Nephron progenitor cell (in vitro differentiated cells): Measurements from ENCODE around the gene PROCR.
"Not testable (repeated sequence)": the region's sequence is repeated elsewhere in the genome, so short reads cannot be mapped to it uniquely, and the experiment has no call there.

Experiments used
- DNase-seq: peaks from one replicate; pipeline ENCODE4 v3.0.0; 2021
- H3K27ac Mint-ChIP-seq: 2 replicates; pipeline ENCODE4 v1.8.0; 2021; ENCODE audit warnings: mild to moderate bottlenecking, moderate library complexity, mixed read lengths
- H3K27me3 Mint-ChIP-seq: 2 replicates; pipeline ENCODE4 v1.8.0; 2021; ENCODE audit warnings: mild to moderate bottlenecking, low read depth, mixed read lengths; ENCODE audit not compliant: poor library complexity
- H3K36me3 Mint-ChIP-seq: 2 replicates; pipeline ENCODE4 v1.8.0; 2021; ENCODE audit warnings: low read depth, mixed read lengths
- H3K4me1 Mint-ChIP-seq: 2 replicates; pipeline ENCODE4 v1.8.0; 2021; ENCODE audit warnings: mixed read lengths
- H3K4me3 Mint-ChIP-seq: 2 replicates; pipeline ENCODE4 v1.8.0; 2021; ENCODE audit warnings: mild to moderate bottlenecking, moderate library complexity, mixed read lengths
- H3K9me3 Mint-ChIP-seq: 2 replicates; pipeline ENCODE4 v1.8.0; 2021; ENCODE audit warnings: mild to moderate bottlenecking, moderate library complexity, mixed read lengths
- TF ChIP-seq, protein P1 (sequence below): fragments of 200-600 bp; sonication (generic); IDR thresholded peaks from 2 replicates; pipeline ENCODE4 v1.5.0; 2021; ENCODE audit warnings: antibody characterized with exemption

The PROCR gene

DNA sequence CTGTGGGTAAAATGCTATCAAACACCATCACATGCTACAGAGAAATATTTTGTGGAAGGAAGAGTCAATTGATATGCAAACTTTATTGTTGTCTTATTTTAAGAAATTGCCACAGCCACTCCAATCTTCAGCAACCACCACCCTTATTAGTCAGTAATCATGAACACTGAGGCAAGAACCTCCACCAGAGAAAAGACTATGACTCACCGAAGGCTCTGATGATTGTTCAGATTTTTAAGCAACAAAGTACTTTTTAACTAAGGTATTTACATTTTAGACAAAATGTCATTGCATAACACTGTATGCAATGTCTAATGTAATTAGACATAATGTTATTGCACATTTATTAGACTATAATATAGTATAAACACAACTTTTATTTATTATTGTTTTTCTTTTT, 28.4 kb downstream of the PROCR start:
- no peak overlapping the region for H3K4me3 Mint-ChIP-seq
- H3K27ac Mint-ChIP-seq = no peak overlapping the region
- H3K9me3 Mint-ChIP-seq = peaks cover 66% of the 10 kb centered on the region
- H3K36me3 Mint-ChIP-seq = peaks cover 5% of the 10 kb centered on the region
- no peaks in the 10 kb centered on the region for H3K4me1 Mint-ChIP-seq
- DNase-seq = no peak
- H3K27me3 Mint-ChIP-seq = peaks cover 20% of the 10 kb centered on the region
- TF ChIP-seq, protein P1, sequence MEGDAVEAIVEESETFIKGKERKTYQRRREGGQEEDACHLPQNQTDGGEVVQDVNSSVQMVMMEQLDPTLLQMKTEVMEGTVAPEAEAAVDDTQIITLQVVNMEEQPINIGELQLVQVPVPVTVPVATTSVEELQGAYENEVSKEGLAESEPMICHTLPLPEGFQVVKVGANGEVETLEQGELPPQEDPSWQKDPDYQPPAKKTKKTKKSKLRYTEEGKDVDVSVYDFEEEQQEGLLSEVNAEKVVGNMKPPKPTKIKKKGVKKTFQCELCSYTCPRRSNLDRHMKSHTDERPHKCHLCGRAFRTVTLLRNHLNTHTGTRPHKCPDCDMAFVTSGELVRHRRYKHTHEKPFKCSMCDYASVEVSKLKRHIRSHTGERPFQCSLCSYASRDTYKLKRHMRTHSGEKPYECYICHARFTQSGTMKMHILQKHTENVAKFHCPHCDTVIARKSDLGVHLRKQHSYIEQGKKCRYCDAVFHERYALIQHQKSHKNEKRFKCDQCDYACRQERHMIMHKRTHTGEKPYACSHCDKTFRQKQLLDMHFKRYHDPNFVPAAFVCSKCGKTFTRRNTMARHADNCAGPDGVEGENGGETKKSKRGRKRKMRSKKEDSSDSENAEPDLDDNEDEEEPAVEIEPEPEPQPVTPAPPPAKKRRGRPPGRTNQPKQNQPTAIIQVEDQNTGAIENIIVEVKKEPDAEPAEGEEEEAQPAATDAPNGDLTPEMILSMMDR = no peak

DNA sequence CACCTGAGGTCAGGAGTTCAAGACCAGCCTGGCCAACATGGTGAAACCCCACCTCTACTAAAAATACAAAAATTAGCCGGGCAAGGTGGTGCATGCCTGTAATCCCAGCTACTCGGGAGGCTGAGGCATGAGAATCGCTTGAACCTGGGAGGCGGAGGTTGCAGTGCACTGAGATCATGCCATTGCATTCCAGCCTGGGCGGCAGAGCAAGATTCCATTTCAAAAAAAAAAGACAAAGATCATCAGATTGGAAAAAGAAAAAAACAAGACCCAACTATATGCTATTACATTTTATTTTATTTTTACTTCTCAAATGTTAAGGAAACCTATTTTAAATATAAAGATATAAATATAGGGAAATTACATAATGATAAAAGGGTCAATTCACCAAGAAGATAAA, 29.6 kb downstream of the PROCR start:
- not testable (repeated sequence) for H3K4me3 Mint-ChIP-seq, H3K27ac Mint-ChIP-seq, H3K4me1 Mint-ChIP-seq, H3K36me3 Mint-ChIP-seq, DNase-seq
- peaks cover 17% of the 10 kb centered on the region for H3K27me3 Mint-ChIP-seq
- H3K9me3 Mint-ChIP-seq = peaks cover 61% of the 10 kb centered on the region

DNA sequence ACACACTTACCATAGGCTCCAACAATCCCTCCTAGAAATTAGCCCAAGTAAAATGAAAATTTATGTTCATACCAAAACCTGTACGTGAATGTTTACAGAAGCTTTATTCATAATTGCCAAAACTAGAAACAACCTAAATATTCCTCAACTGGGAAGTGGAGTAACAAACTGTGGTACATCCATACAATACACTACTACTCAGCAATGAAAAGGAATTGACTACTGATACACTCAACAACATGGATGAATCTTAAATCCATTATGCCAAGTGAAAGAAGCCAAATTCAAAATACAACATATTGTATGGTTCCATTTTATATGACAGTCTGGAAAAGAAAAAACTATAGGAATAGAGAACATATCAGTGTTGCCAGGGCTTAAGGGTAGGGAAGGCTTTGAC, 34.9 kb downstream of the PROCR start:
- Mint-ChIP-seq H3K9me3 (peaks cover 19% of the 10 kb centered on the region), H3K36me3 (no peaks in the 10 kb centered on the region), H3K27me3 (peaks cover 8% of the 10 kb centered on the region), H3K27ac (no peak overlapping the region), H3K4me1 (no peaks in the 10 kb centered on the region), H3K4me3 (no peak overlapping the region)
- DNase-seq = no peak
- TF ChIP-seq, protein P1 = no peak

DNA sequence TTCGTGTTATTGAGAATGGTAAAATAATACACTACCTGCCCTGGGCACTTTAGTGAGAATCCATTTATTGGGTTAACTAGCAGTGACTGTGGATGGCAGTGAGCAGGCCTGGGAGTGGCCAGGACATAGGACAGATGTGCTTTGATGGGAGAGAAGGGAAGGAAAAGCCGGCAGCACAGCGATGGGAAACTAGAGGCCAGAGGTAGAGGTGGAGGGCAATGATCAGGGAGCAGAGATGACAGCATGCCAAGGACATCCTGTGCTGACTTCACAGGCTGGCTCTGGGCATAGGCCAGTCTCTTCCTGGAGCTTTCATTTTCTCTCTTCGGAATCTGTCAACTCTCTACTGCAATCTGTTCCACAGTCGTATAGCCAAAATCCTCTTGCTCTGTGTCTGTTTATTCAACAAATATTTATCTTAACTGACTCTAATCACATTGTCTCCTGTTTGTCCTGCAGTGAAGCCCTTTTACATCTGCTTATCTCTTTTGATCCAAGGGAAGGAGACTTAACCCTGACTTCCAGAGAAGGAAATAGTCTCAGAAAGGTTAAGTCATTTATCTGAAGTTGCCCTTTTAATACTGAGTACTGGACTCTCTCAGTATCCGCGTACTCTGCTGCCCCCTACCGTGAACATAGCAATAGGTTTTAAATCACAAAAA, 36.2 kb downstream of the PROCR start:
- Mint-ChIP-seq H3K27me3 (peaks cover 10% of the 10 kb centered on the region), H3K4me3 (no peak overlapping the region), H3K9me3 (peaks cover 15% of the 10 kb centered on the region), H3K36me3 (no peaks in the 10 kb centered on the region), H3K27ac (no peak overlapping the region), H3K4me1 (no peaks in the 10 kb centered on the region)
- TF ChIP-seq, protein P1 = peak; percentile 73
- peak; percentile 81 for DNase-seq

DNA sequence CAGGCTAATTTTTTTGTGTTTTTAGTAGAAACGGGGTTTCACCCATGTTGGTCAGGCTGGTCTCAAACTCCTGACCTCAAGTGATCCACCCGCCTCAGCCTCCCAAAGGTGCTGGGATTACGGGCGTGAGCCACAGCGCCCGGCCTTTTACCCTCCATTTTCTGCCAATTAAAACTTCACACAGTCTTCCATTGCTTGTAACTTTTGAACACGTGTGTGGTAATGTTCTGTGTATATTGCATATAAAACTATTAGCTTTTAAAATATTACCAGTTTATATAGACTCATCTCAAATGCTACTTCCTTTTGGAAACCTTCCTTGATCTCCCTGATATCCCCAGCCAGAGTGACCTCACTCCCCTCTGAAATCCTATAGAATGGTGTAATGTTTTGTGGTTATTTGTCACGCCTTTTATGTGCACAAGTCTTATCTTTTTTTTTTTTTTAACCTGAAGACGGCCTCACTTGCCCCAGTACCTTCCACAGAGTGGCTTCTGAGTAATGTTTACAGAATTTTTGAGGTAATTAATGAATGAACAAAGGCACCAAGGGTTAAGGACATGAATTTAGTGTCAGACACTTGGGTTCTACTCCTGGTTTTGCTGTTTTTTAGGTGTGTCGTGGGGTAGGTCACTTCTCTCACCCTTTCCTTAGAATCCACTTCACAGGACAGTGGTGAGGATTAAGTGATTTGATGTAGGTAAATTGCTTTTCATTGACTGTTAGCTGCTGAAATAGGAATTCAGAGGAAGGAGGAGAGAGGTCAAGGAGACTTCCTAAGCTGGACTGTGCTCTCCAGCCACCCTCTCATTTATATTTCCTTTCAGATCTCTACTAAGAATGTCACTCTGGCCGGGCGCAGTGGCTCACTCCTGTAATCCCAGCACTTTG, 43.4 kb downstream of the PROCR start:
- Mint-ChIP-seq H3K4me3 (no peak overlapping the region), H3K27ac (no peak overlapping the region), H3K36me3 (no peaks in the 10 kb centered on the region), H3K27me3 (peaks cover 26% of the 10 kb centered on the region), H3K9me3 (no peaks in the 10 kb centered on the region), H3K4me1 (no peaks in the 10 kb centered on the region)
- TF ChIP-seq, protein P1 = no peak
- no peak for DNase-seq

DNA sequence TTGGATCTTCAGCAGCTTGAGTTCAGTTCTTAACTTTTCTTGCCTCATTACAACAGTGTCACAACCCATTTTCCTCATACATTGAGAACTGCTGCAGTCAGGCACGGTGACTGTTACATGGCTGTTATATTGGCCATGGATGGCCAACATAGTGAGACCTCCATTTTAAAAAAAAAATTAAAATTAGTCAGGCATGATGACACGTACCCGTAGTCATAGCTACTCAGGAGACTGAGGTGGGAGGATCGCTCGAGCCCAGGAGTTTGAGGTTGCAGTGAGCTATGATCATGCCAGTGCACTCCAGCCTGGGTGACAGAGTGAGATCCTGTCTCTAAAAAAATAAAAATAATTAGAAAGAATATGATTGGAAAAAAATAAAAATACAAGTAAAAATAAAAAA, 44.7 kb downstream of the PROCR start:
- Mint-ChIP-seq H3K27ac (no peak overlapping the region), H3K4me3 (no peak overlapping the region), H3K4me1 (no peaks in the 10 kb centered on the region), H3K36me3 (no peaks in the 10 kb centered on the region), H3K9me3 (no peaks in the 10 kb centered on the region), H3K27me3 (peaks cover 31% of the 10 kb centered on the region)
- no peak for DNase-seq
- TF ChIP-seq, protein P1 = no peak
